ENCODE measurements around the gene PIGP. TPM values are rescaled to one million over a fixed set of nuclear protein-coding genes. Genes with fewer than 3 reads are reported as not detected.

The PIGP gene
- total RNA-seq, 3 donors from 2014 or later = 15.2 to 20.2 (median 19.7) TPM

GRCh38 chr21:37093977-37094376, 21.1 kb upstream of the PIGP start:
- Histone ChIP-seq H3K4me1 (ENCODE audit: low read depth) (no peaks in the 10 kb centered on the region), H3K9me3 (no peaks in the 10 kb centered on the region), H3K36me3 (ENCODE audit: low read depth) (no peaks in the 10 kb centered on the region), H3K4me3 (no peak overlapping the region)
- ATAC-seq = no peak
- no peak for DNase-seq
- TF ChIP-seq CTCF (IDR thresholded peaks at IDR 0.05) = no peak
- intact Hi-C loops (cut with DNase I, micrococcal nuclease) = no loop called here

GRCh38 chr21:37088186-37088735, 15.4 kb upstream of the PIGP start:
- intact Hi-C loops (cut with DNase I, micrococcal nuclease) = no loop called here
- Histone ChIP-seq H3K4me1 (ENCODE audit: low read depth) (no peaks in the 10 kb centered on the region), H3K9me3 (no peaks in the 10 kb centered on the region), H3K4me3 (no peak overlapping the region), H3K36me3 (ENCODE audit: low read depth) (no peaks in the 10 kb centered on the region)
- DNase-seq (no peak), ATAC-seq (no peak)
- TF ChIP-seq CTCF (IDR thresholded peaks at IDR 0.05) = no peak

- TF ChIP-seq CTCF (IDR thresholded peaks at IDR 0.05) = no peak
- Histone ChIP-seq H3K4me1 (ENCODE audit: low read depth) (no peaks in the 10 kb centered on the region), H3K9me3 (no peaks in the 10 kb centered on the region), H3K4me3 (no peak overlapping the region), H3K36me3 (ENCODE audit: low read depth) (no peaks in the 10 kb centered on the region)
- intact Hi-C loops (cut with DNase I, micrococcal nuclease) = no loop called here
- DNase-seq (peak in 1 of 3 donors; percentile 54), ATAC-seq (peak; percentile 76)
Measured at GRCh38 chr21:37087188-37087587, 14.3 kb upstream of the PIGP start.

- Histone ChIP-seq H3K4me3 (no peak overlapping the region), H3K4me1 (ENCODE audit: low read depth) (no peaks in the 10 kb centered on the region), H3K9me3 (no peaks in the 10 kb centered on the region), H3K36me3 (ENCODE audit: low read depth) (no peaks in the 10 kb centered on the region)
- intact Hi-C loops (cut with DNase I, micrococcal nuclease) = no loop called here
- ATAC-seq (no peak), DNase-seq (no peak)
- no peak for TF ChIP-seq CTCF (IDR thresholded peaks at IDR 0.05)
Measured at GRCh38 chr21:37085726-37086125, 12.9 kb upstream of the PIGP start.

- H3K4me3 ChIP-seq = no peak overlapping the region
- H3K4me1 ChIP-seq (ENCODE audit: low read depth) = no peaks in the 10 kb centered on the region
- H3K9me3 ChIP-seq = no peaks in the 10 kb centered on the region
- ATAC-seq (peak; percentile 35), DNase-seq (no peak)
- intact Hi-C loops (cut with DNase I, micrococcal nuclease) = no loop called here
- H3K36me3 ChIP-seq (ENCODE audit: low read depth) = no peaks in the 10 kb centered on the region
- no peak for TF ChIP-seq CTCF (IDR thresholded peaks at IDR 0.05)
Measured at GRCh38 chr21:37082856-37083528, 10.1 kb upstream of the PIGP start.

Measured in mucosa of descending colon (tissue), 3 donors.